GM12801 (cell line): Measurements from ENCODE around the gene SCMH1.

Source experiments
- TF ChIP-seq, protein P1 (sequence below): IDR thresholded peaks from one replicate; pipeline ENCODE4 v1.5.1; 2011; ENCODE audit warnings: control low read depth; ENCODE audit not compliant: insufficient read length; ENCODE audit errors: extremely low read depth

The SCMH1 gene

DNA sequence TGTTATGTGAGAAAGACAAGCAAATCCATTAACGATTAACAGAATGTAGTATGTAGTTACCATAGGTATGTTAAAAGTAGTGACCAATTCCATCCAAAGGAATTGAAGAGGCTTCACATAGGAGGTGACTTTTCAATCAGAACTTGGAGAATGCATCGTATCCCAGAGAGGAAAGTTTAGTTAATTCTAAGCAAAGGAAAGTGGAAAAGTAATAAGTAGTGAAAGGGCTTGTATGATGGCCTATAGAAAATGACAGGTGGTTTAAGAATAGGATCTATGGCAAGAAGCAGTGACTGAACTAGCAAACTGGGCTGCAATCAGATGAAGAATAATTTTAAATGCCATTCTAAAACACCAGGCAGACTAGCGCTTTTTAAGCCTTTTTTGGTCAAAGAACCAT, 16.6 kb downstream of the SCMH1 start:
- TF ChIP-seq, protein P1, sequence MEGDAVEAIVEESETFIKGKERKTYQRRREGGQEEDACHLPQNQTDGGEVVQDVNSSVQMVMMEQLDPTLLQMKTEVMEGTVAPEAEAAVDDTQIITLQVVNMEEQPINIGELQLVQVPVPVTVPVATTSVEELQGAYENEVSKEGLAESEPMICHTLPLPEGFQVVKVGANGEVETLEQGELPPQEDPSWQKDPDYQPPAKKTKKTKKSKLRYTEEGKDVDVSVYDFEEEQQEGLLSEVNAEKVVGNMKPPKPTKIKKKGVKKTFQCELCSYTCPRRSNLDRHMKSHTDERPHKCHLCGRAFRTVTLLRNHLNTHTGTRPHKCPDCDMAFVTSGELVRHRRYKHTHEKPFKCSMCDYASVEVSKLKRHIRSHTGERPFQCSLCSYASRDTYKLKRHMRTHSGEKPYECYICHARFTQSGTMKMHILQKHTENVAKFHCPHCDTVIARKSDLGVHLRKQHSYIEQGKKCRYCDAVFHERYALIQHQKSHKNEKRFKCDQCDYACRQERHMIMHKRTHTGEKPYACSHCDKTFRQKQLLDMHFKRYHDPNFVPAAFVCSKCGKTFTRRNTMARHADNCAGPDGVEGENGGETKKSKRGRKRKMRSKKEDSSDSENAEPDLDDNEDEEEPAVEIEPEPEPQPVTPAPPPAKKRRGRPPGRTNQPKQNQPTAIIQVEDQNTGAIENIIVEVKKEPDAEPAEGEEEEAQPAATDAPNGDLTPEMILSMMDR = no peak

DNA sequence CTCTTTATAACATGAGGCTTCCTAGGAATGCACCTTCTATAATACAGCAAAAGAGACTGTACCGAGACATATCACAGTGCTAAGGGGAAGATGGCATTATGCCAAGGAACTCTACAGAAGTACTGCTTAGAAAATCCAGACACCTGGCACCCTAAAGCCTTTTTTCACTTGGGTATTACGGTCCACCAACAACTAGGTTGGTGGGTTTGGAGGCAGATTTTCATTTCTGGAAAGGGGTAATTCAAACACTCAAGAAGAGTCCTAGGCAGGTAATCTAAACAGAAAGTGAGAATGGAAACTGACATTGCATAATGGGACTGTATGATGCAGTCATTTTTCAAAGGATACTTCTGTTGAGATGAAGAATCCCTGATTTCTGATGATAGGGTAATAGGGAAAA, 19.6 kb downstream of the SCMH1 start:
- TF ChIP-seq, protein P1 = no peak

DNA sequence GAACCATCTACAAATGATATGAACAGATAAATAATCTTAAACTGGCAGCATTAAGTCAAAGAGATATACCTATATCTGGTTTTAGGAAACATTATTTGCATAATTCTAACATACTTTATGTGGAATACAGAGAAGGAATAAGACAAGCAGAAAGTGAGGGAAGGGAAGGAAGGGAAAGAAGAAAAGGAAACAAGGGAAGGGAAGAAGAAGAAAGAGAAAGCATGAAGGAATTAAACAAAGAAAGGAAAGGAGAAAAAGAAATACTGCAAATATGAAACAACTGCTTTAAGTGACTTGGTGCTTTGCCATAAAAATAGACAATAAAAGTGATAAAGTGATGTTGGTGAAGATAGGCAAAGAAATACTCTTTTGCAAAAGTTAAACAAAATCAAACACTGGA, 20.1 kb downstream of the SCMH1 start:
- TF ChIP-seq, protein P1 = no peak

DNA sequence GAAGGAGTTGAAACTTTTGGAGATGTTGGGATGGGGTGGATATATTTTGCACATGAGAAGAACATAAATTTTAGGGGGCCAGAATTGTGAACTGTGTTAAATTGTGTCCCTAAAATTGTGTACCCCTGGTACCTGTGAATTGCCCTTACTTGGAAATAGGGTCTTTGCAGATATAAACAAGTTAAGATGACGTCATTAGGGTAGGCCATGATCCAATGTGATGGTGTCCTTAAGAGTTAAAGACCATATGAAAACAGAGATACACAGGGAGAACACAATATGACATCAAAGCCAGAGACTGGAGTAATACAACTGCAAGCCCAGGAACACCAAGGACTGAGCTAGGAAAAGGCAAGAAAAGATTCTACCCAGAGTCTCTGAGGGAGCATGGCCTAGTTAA, 24.0 kb downstream of the SCMH1 start:
- TF ChIP-seq, protein P1 = no peak

DNA sequence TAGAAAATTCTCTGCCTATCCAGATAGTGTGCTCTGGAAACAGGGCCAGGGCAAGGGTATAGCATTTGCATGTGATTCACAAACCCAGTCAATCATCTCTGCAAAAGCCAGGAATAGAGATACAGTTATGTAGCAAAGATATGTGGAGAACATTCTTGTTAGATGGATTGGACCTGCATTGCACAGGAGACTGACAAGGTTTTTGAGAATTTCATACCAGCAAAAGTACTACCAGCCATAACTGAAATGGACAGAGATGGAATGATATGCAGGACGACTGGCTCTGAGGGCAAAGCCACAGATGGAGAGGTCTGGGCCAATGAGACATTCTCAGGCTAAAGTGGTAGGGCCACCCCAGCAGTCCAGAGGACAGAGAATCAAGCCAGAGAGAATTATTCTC, 24.7 kb downstream of the SCMH1 start:
- TF ChIP-seq, protein P1 = no peak

DNA sequence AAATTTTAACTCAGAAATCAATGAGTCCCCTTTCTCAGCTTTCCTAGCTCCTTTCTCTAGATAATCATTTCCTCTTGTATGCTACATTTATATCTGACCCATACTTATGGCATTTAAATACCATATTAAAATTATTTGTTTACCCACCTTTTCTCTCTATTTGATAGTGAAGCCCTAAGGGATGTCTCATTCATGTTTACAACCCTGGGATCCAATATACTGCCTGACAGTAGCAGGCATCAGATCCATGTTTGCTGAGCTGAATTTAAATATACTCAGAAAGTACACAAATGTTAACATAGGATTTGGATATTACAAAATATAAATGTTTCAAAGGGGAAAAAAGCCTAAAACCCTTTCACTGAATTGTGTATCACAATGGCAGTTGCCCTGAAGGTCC, 26.5 kb downstream of the SCMH1 start:
- TF ChIP-seq, protein P1 = no peak

DNA sequence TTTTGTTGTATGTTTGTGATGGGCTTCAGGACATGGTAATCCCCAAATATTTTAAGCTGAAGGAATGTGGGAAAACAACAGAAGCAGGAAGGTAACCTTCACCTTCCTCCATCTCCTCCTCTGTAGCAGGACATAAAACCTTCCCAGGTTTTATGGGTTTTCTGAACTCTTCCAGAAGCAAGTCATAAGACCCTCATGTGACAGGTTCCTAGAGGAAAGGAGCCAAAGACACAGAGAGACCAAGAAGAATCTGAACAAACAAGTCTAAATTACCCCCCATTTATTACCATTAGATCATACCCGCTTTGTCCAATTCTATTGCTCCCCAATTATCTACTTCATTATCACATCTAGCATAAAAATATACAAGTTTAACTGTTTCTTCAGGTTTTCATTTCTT, 28.8 kb downstream of the SCMH1 start:
- TF ChIP-seq, protein P1 = no peak

DNA sequence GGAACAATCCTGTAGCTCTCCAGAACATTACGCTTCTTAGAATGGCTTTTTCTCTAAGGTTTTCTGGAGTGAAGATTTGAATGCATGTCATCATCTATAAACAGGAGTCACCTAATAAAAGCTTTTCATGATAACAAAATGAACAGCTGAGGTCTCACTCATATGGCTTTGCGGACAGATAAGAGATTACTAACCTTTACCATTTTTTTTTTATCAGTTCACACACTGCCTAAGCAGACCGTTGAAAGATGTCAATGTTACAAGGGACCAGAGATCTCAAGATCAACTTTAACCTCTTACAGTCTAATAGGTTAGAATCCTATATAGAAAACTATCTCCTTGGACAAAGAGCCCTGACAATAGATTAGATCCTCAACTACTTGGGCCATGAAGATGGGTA, 41.4 kb downstream of the SCMH1 start:
- TF ChIP-seq, protein P1 = no peak
